Measurements from ENCODE around the gene CFAP91.
"Not testable (repeated sequence)": the region's sequence is repeated elsewhere in the genome, so short reads cannot be mapped to it uniquely, and the experiment has no call there.

The CFAP91 gene

DNA sequence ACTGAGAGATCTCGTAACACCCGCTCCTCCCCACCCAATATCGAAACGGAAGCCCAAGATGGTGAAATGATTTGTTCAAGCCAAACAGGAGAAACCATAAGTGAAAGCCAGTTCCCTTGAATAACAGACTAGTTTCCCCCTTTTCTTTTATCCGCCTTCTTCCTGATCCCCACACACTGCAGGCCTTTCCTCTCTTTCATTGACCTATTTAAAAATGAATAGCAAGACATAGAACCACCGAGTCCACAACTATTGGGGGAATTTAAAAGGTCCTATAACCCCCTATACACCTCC is 25.2 kb upstream of the CFAP91 start:
- DNase-seq (ENCODE audit: low spot score) = no peak

DNA sequence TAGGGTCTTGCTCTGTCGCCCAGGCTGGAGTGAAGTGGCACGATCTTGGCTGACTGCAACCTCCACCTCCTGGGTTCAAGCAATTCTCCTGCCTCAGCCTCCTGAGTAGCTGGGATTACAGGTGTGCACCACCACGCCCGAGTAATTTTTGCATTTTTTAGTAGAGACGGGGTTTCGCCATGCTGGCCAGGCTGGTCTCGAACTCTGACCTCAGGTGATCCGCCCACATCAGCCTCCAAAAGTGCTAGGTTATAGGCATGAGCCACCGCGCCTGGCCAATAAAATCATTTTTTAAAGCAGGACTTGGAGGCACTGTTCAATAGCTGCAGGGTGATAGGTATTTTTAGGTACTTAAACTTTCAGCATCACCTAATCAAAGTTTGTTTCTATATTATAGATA is 24.6 kb upstream of the CFAP91 start:
- not testable (repeated sequence) for DNase-seq (ENCODE audit: low spot score)

DNA sequence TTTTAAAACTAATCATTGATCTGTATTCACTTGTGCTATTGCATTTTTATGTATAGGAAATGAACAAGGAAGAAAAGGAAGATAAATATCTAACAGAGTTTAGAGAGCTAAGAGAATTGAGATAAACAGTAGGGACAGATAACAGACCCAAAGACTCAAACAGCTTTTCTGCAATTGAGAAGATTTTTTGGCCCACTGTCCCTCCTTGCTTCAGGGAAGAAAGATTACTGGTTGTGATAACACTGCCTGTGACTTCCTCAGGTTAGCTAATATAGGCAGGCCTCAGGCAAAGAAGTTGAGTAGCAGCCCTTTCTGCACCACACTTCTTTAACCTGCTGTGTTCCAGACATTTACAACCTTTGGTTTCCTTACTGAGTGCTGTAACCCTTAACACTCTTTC is 22.9 kb upstream of the CFAP91 start:
- DNase-seq (ENCODE audit: low spot score) = no peak

DNA sequence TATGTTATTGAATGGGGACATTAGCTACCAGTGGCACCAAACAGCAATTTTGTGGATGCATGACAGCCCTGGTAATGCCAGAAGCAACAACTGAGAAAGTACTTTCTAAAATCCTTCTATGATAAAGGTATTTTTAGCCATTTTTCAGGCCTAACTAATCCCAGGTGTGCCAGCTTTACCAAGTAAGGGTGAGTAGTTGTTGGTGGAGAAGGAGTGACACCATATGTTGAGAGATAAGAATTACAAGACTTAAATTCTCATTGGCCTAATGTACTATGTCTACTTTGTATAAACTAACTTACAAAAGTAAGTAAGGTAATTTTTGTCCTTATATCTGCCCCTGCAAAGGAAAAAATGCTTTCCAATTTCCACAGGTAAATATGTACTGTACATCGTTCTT is 21.5 kb upstream of the CFAP91 start:
- DNase-seq (ENCODE audit: low spot score) = peak; percentile 48

DNA sequence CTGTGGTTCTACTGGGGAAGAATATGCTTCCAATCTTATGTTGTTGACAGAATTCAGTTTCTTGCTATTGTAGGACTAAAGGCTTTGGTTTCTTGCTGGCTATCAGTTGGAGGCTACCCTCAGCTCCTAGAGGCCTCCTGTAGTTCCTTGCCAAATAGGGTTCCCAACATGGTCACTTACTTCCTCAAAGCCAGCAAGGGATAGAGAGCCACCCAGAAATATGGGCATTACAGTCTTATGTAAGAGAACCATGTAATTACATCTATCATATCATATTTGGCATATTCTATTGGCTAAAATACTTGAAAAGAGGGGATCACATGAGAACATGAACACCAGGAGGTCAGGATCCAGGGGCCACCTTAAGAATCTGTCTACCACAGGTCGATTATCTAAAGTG is 19.4 kb upstream of the CFAP91 start:
- DNase-seq (ENCODE audit: low spot score) = no peak

DNA sequence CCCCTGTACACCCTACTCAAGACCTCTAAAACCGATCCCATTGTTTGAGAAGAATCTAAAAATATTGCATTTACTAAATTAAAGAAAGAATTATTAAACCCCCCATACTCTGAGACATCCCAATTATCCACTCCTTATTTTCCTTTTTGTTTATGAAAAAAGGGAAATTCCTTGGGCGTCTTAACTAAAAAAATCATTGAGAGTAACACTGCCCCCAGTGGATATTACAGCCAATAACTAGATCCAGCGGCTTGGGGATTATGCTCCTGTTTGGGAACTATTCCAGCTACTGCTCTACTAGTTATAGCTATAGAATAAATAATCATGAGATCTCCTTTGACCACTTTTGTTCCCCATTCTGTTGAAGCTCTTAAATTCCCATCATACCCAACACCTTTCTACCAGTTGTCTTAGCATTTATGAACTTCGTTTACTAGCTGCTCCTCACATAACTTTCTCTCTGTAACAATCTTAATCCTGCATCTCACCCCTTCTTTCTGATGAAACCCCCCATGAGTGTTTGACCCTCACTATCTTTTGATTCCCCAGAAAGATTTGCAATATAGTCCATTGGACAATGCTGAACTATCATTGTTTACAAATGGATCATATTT is 12.7 kb upstream of the CFAP91 start:
- DNase-seq (ENCODE audit: low spot score) = peak; percentile 30

DNA sequence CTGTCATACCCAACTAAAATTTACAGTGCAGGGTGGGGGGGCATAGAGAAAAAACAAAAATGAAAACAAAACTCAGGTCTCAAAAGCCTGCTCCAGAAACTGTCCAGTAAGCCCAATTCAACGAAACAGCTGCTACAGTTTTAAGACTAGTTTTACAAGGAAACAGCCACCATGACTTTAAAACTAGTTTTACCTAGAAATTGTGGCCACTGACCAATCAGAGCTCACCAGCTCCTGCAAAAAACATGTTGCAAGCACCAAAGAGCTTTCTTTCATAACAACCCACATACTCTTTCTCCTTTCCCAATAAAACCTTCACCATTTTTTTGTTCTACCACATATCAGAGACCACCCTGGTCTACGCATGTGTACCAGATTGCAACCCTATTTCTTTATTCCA is 7.3 kb upstream of the CFAP91 start:
- peak; percentile 13 for DNase-seq (ENCODE audit: low spot score)

DNA sequence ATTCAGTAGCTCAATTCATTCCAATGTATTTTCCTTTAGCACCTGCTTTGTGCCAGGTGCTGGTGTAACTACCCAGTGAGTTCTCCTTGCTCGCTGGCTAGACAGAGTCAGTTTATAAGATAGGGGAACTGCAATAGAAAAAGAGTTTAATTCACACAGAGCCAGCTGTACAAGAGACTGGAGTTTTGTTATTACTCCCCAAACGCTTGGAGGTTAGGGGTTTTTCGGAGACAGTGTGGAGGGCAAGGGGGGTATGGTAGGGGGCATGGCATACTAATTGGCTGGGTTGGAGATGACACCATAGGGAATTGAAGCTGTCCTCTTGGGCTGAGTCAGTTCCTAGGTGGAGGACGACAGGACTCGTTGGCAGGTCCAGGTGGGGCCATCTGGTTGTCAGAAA is 5.4 kb upstream of the CFAP91 start:
- DNase-seq (ENCODE audit: low spot score) = no peak

DNA sequence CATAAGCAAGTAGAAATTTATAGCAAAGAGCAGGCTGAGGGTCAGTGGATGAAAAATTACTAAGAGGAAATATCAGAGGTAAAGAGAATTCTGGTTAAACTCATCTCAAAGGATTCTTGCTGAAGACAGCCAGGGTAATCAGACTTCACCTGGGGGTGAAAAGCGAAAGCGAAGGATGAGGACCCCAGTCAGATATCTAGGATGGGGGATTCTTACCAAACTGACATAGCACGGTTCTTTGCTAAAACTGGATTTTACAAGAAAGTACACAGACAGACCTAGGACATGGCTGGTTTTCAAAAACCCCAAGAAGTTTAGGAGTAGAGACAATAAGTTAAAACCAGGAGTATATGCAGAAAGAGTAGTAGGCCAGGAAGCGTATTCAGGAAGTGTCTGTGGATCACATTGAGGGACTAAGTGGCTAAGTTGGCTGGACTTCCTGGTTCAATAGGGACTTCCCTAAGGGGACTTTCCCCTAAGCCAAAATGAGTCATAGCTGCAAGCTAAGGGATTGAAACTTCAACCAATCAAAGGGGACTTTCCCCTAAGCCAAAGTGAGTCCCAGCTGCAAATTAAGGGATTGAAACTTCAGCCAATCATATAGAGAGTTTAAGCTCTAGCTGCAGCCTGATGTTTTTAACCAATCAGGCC is 2.4 kb upstream of the CFAP91 start:
- no peak for DNase-seq (ENCODE audit: low spot score)

DNA sequence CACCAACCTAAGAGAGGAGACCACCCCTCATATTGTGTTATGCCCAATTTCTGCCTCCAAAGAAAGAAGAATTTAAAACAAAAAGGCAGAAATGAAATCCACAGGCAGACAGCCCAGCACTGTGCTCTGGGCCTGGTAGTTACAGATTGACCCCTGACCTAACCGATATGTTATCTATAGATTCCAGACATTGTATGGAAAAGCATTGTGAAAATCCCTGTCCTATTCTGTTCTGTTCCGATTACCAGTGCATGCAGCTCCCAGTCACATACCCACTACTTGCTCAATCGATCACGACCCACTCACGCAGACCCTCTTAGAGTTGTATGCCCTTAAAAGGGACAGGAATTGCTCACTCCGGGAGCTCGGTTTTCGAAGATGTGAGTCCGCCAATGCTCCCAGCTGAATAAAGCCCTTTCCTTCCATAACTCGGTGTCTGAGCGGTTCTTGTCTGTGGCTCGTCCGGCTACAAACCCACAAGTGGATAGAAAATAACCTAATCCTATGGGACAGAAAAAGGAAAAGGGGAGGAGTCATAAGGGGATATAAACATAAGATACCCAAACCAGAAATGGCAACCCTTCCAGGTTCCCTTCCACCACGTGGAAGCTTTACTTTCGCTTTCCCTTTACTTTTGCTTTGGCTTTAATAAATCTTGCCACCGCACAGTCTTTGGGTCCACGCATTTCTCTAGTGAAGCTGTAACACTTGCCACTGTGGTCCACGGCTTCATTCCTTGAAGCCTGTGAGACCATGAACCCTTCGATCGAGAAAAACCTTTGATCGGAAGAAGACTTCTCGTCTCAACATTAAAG is 1.7 kb upstream of the CFAP91 start:
- no peak for DNase-seq (ENCODE audit: low spot score)

DNA sequence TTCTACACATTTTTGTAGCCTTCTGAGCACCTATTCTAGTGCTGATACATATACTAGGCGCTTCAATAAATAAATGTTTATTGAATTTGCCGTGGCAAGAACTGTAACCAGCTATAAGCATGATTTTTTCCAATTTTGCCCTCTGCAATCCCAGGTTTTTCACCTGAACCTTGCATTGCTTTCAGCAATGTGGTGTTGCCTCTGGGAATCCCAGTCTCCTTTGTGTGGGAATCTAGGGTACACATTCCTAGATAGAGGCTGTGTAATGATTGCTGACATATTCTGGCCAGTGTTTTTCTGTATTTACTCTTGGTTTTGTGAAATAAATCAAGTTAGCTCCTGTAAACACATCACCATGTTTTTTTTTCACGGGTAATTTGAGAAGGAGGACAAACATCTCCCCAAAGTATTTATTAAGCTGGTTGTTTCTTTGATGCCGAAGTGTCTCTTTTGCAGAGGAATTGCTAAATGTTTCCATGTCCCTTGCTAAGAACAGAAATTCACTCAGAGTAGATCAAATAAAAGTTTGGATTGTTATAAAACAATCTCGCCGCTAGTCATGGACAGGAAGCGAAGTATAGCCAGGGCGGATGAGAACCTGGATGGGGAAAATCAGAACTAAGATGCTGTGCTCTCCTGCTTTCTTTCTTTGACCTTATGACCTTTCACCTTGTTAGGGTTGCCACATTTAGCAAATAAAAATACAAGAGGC is 1.2 kb downstream of the CFAP91 start:
- no peak for DNase-seq (ENCODE audit: low spot score)

DNA sequence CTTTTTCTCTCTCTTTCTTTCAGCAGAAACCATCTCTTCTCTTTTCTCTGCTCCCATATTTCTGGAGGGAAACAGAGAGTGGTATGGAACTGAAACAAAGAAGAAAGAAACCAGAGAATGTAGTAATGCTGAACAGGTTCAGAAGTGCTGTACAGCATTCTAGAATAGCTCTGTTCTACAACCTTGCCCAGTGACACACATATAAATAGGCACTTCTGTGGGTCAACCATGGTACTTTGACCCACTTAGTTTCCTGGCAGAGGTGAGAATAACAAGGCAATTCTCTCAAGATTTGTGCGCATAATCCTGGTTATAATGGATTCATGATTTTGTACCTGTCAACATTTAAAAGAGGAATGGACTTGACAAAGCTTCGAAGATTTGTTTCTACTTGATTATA is 12.3 kb downstream of the CFAP91 start:
- no peak for DNase-seq (ENCODE audit: low spot score)

DNA sequence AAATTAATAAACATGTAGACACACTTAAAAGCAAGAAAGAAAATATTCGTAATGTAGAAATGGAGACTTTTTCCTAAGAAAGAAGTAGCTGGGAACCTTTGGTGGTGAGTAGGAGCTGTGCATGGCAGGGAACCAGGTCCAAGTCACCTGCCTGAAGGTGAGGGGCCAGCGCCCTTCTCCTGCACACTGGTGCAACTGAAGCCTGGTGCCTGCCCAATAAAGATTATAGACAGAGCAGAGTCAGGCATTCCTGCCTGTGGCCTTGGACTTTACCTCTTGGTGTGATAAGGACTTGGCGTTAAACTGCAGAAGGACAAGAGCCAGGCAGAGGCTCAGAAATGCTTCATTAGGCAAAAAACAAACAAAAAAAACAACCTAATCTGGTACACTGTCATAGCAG is 14.2 kb downstream of the CFAP91 start:
- no peak for DNase-seq (ENCODE audit: low spot score)

DNA sequence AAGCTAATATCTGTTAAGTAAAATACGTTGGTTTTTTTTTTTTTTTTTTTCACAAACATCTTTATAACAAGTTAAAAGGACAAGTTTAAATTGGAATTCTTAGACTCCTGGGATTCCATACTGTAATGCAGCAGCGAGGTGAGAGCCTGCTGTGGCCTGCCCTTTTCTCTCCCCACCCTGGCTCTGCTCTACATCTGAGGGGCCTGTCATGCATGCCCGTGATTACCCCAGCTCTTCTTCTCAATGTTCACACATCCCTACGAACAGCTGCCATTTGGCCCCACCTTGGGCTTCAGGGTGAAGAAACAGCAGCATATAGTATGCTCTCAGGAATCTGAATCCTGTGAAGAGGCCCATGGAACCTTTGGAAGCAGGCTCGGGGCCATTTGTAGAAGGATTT is 14.7 kb downstream of the CFAP91 start:
- no peak for DNase-seq (ENCODE audit: low spot score)

DNA sequence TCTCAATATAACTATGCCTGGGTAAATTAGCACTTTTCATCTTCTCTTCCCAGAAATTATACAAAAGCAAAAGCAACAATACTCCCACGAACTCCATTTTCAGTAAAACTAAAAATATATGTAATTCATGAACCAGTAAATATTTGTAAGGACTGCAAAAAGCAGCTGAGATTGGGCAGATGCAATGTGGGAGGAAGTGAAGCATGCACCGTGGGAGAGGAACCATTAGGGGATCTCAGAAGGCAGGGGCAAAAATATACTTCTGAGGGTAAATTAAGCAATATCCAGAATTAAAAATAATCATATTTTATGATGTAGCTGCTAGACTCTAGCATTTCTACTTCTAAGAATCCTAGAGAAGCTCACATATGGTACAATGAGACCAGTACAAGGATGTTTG is 20.2 kb downstream of the CFAP91 start:
- DNase-seq (ENCODE audit: low spot score) = no peak

DNA sequence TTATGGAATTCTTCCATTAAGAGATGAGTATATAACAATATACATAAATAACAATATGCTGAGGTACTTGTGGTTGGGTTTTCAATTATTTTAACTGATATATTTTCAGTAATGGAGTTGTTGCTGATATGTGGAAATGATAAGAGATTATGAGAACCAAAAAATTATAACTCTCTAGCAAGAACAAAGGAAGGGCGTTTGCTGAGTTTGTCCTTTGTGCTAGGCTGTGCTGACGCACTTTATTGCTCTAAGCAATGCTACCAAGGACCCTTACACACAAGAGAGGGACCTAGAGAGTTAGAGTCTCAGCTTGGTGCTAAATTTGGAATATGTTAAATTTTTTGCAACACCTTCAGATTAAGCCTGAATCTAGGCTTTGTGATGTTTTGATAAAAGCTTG is 24.1 kb downstream of the CFAP91 start:
- DNase-seq (ENCODE audit: low spot score) = no peak

DNA sequence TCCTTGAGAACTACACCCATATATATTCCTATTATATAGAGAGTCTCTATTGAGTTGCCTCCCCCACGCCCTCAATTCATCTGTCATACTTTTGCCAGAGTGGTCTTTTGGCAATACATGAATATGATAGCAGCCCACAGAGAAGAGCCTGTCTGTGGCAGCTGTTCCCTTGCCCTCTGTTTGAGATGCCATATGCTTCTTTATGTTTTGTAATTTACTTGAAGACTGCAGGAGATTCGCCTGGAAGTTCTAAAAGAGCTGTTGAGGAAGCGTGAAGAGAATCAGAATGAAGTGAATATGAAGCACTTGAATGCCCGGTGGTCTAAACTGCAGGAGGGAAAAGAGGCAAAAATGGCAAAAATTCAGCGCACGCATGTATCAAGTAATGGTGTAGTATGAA is 27.2 kb downstream of the CFAP91 start:
- DNase-seq (ENCODE audit: low spot score) = no peak

DNA sequence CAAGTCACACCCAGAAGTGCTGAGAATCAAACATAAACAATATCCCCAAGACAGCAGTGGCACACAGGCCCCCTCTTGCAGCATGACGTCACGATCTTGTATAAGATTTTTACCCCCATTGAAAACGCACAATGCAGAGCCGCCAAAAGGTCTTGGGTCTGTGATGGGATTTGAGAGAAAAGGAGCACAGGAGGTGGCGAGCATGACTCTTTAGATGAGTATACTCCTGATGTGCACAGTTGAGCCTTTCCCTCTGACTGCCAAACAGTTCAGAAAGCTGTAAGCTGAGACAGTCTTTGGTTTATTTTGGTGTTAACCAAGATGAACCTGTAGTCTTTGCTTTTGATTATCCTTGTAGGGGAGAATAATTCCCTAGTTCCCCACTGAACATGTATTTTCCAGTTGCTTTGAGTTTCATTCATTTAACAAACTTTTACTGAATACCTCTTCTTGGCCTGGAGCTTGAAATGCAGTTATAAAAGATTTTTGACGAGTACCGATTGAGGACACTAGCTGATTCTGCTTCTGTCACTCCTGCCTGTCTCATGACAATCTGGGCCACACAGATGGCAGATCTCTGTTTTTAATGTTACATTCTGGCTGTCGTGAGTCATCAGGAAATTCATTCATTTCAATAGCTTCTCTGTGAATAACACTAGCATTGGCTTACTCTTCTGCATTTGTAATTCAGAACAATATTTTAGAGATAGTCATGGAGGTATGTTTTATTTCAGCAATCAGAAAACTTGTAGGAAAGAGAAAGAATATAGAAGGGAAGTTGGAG is 28.9 kb downstream of the CFAP91 start:
- no peak for DNase-seq (ENCODE audit: low spot score)

DNA sequence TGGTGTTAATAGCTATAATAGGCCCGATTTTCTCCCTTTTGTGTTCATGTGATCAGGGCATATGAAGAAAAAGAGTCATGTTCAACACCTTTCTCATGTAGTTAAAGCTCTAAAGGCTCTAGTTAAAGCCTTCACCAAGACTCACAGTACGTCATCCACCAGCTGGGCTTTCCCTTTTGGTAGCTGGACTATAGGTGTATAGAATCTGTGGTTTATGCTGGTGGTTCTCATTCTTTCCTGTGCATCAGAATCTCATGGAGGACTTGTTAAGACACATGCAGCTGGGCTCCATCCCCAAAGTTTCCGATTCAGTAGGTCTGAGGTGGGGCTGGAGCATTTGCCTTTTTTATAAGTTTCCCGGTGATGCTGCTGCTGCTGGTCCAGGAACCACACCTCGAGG is 31.0 kb downstream of the CFAP91 start:
- no peak for DNase-seq (ENCODE audit: low spot score)

DNA sequence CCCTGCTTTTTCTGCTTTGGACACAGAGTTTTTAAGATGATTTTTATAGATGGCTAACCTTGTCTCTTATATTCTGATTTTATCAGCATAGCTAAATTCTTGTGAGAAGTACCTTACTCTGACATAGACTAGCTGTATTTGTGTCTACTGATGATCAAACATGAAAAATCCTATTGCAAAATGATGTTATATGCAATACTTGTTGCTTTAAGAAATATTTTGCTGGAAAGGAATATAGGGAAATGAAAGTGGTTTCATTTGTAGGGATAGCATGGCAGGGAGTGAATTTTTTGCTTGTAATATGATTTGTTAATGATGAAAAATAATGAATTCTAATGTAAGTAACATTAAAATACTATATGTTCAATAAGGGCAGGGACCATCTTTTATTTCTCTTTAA is 35.9 kb downstream of the CFAP91 start:
- DNase-seq (ENCODE audit: low spot score) = no peak

DNA sequence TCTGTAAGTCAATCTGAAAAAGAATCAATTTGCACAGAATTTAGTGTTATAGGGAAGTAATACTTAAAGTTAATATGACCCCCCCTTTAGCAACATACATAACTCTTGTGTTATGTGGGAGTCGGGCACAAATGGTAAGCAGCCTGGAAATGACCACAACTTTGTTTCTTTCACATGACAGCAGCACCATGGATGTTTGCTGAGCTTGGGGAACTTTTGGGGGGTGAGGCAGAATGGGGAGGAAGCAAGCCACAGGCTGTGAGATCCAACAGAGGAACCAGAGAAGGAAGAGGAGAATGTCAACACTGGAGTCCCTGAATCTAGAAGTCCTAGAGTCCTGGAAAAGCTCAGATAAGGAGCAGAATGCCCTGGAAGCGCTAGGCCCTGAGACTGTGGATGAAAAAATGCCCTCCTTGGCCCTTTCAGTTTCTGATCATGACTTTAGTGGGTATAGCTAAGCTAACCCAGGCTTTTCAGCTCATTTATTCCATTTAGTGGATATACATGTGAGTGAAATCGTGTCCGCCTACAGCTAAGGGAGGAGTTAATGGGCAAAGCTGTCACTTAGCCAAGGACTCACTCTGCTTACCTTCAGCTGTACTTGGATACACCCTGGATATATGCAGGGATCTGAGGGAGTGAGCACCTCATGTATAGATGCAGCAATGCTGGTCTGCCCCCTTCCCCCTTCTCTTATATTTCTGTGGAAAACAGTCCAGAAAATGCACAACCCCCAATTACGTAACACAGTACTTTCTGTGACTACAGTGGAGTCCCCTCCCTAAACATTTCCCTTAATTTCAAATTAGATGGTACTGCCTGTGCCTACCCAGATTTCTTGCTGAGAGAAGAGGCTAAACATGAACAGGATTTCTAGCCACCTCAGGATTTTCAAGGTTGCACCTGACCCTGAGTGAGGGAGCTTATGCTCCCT is 39.1 kb downstream of the CFAP91 start:
- no peak for DNase-seq (ENCODE audit: low spot score)

Data from AG08396 (cell line).